Stomach (tissue), 4 donors: ENCODE measurements around the gene HEBP2.

Source experiments
- EP300 ChIP-seq: sonication (generic); formaldehyde crosslinking; IDR thresholded peaks from one replicate; pipeline ENCODE4 v1.6.1; 2017; ENCODE audit warnings: antibody characterized with exemption
- POLR2A ChIP-seq, 4 donors: fragments of 450-650 bp; IDR thresholded peaks; one replicate each; pipeline ENCODE4 v1.6.1; 2016; ENCODE audit warnings: antibody characterized with exemption in 4 of 4, control low read depth in 2 of 4, mild to moderate bottlenecking in 1 of 4, moderate library complexity in 1 of 4
- POLR2AphosphoS5 ChIP-seq, 3 donors: sonication (generic); formaldehyde crosslinking; IDR thresholded peaks; one replicate each; pipeline ENCODE4 v1.6.1; 2016; ENCODE audit warnings: antibody characterized with exemption in 3 of 3
- TF ChIP-seq, protein P1 (sequence below), 7 experiments: fragments of 450-650 bp in 4 of 7; fragments of 200-600 bp in 3 of 7; sonication (generic) in 3 of 7; IDR thresholded peaks; one replicate each; pipeline ENCODE4 v1.5.1; 2016 to 2019; ENCODE audit warnings: antibody characterized with exemption in 7 of 7, control low read depth in 2 of 7, mild to moderate bottlenecking in 1 of 7

DNA sequence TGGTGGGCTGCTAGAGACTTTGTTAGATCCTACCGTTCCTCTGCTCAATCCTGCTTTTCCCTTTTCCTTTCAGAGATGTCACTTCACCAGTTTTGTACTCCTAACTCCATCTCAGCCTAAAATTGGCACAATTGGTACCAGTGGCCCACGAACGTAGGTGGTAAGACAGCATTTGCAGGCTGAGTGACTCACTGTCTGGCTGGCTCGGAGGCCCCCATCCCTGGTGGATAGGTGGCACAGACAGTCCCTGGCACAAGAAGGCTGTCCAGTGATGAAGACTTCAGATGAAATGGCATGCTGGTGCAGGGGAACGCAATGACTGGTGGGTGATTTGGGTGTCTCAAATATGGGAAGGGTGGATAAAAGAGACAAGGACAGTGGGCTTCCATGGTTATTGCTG lies 11.1 kb downstream of the HEBP2 start:
- TF ChIP-seq POLR2A (IDR thresholded peaks at IDR 0.05) = no peak
- TF ChIP-seq, protein P1, sequence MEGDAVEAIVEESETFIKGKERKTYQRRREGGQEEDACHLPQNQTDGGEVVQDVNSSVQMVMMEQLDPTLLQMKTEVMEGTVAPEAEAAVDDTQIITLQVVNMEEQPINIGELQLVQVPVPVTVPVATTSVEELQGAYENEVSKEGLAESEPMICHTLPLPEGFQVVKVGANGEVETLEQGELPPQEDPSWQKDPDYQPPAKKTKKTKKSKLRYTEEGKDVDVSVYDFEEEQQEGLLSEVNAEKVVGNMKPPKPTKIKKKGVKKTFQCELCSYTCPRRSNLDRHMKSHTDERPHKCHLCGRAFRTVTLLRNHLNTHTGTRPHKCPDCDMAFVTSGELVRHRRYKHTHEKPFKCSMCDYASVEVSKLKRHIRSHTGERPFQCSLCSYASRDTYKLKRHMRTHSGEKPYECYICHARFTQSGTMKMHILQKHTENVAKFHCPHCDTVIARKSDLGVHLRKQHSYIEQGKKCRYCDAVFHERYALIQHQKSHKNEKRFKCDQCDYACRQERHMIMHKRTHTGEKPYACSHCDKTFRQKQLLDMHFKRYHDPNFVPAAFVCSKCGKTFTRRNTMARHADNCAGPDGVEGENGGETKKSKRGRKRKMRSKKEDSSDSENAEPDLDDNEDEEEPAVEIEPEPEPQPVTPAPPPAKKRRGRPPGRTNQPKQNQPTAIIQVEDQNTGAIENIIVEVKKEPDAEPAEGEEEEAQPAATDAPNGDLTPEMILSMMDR (IDR thresholded peaks at IDR 0.05) = no peak
- no peak for TF ChIP-seq POLR2AphosphoS5 (IDR thresholded peaks at IDR 0.05)
- TF ChIP-seq EP300 = no peak
